ENCODE results near the gene ZNF878.

ZNF878 gene

GRCh38 chr19:12093777-12094176 lies 41.0 kb upstream of the ZNF878 start:
- no peak for DNase-seq
- Histone ChIP-seq H3K9me3 (replicated peaks; ENCODE audit: insufficient read depth, low read length) (no peaks in the 10 kb centered on the region), H3K4me1 (ENCODE audit: low read length) (no peaks in the 10 kb centered on the region), H4K20me1 (ENCODE audit: insufficient read depth, low read length) (no peaks in the 10 kb centered on the region), H3K4me3 (ENCODE audit: low read length) (no peak overlapping the region), H3K27ac (ENCODE audit: low read length) (no peak overlapping the region), H3K79me2 (ENCODE audit: low read length) (no peaks in the 10 kb centered on the region), H3K9me2 (replicated peaks; ENCODE audit: insufficient read depth, low read length) (no peaks in the 10 kb centered on the region), H2AFZ (ENCODE audit: low read length) (no peak overlapping the region), H3F3A (ENCODE audit: insufficient read depth, low read length) (no peaks in the 10 kb centered on the region), H3K36me3 (replicated peaks; ENCODE audit: insufficient read depth, low read length) (no peaks in the 10 kb centered on the region), H3K4me2 (ENCODE audit: low read depth, low read length) (no peak overlapping the region), H3K27me3 (replicated peaks; ENCODE audit: insufficient read depth, low read length) (no peaks in the 10 kb centered on the region), H3K9ac (ENCODE audit: low read length) (no peak overlapping the region)
- no peak for TF ChIP-seq CTCF (IDR thresholded peaks at IDR 0.05; ENCODE audit: low read length)
- no peak for TF ChIP-seq EZH2 (optimal IDR thresholded peaks at IDR 0.05; ENCODE audit: low read depth, low read length)
- TF ChIP-seq EZH2phosphoT487 (IDR thresholded peaks at IDR 0.05; ENCODE audit: low read length), result no peak

GRCh38 chr19:12092956-12093355 lies 40.2 kb upstream of the ZNF878 start:
- TF ChIP-seq EZH2 (optimal IDR thresholded peaks at IDR 0.05; ENCODE audit: low read depth, low read length) (no peak), EZH2phosphoT487 (IDR thresholded peaks at IDR 0.05; ENCODE audit: low read length) (no peak), CTCF (IDR thresholded peaks at IDR 0.05; ENCODE audit: low read length) (no peak)
- peak overlapping the region; percentile 61 for H3K4me3 ChIP-seq (ENCODE audit: low read length)
- no peaks in the 10 kb centered on the region for H3K4me1 ChIP-seq (ENCODE audit: low read length)
- H3K27me3 ChIP-seq (replicated peaks; ENCODE audit: insufficient read depth, low read length), result no peaks in the 10 kb centered on the region
- no peaks in the 10 kb centered on the region for H4K20me1 ChIP-seq (ENCODE audit: insufficient read depth, low read length)
- H3K27ac ChIP-seq (ENCODE audit: low read length), result no peak overlapping the region
- H3F3A ChIP-seq (ENCODE audit: insufficient read depth, low read length), result no peaks in the 10 kb centered on the region
- H2AFZ ChIP-seq (ENCODE audit: low read length), result no peak overlapping the region
- H3K4me2 ChIP-seq (ENCODE audit: low read depth, low read length), result no peak overlapping the region
- no peak for DNase-seq
- H3K36me3 ChIP-seq (replicated peaks; ENCODE audit: insufficient read depth, low read length), result no peaks in the 10 kb centered on the region
- no peaks in the 10 kb centered on the region for H3K79me2 ChIP-seq (ENCODE audit: low read length)
- H3K9me3 ChIP-seq (replicated peaks; ENCODE audit: insufficient read depth, low read length), result no peaks in the 10 kb centered on the region
- H3K9ac ChIP-seq (ENCODE audit: low read length), result no peak overlapping the region
- no peaks in the 10 kb centered on the region for H3K9me2 ChIP-seq (replicated peaks; ENCODE audit: insufficient read depth, low read length)

GRCh38 chr19:12092065-12092867 lies 39.5 kb upstream of the ZNF878 start:
- Histone ChIP-seq H2AFZ (ENCODE audit: low read length) (peak overlapping the region; percentile 57), H3K4me2 (ENCODE audit: low read depth, low read length) (peak overlapping the region; percentile 57; the same call in 1 of the 2 replicates), H3K4me3 (ENCODE audit: low read length) (peak overlapping the region; percentile 61), H3K9me3 (replicated peaks; ENCODE audit: insufficient read depth, low read length) (no peaks in the 10 kb centered on the region), H3K27me3 (replicated peaks; ENCODE audit: insufficient read depth, low read length) (no peaks in the 10 kb centered on the region), H4K20me1 (ENCODE audit: insufficient read depth, low read length) (no peaks in the 10 kb centered on the region), H3K79me2 (ENCODE audit: low read length) (no peaks in the 10 kb centered on the region), H3K9ac (ENCODE audit: low read length) (peak overlapping the region; percentile 35; the same call in 1 of the 2 replicates), H3K36me3 (replicated peaks; ENCODE audit: insufficient read depth, low read length) (no peaks in the 10 kb centered on the region), H3K4me1 (ENCODE audit: low read length) (no peaks in the 10 kb centered on the region), H3K27ac (ENCODE audit: low read length) (peak overlapping the region; percentile 7; the same call in 1 of the 2 replicates), H3F3A (ENCODE audit: insufficient read depth, low read length) (no peaks in the 10 kb centered on the region), H3K9me2 (replicated peaks; ENCODE audit: insufficient read depth, low read length) (no peaks in the 10 kb centered on the region)
- TF ChIP-seq EZH2phosphoT487 (IDR thresholded peaks at IDR 0.05; ENCODE audit: low read length) (no peak), EZH2 (optimal IDR thresholded peaks at IDR 0.05; ENCODE audit: low read depth, low read length) (no peak), CTCF (IDR thresholded peaks at IDR 0.05; ENCODE audit: low read length) (no peak)
- DNase-seq, result peak; percentile 57

Measured in MM.1S (cell line).